A549 (cell line): ENCODE measurements around the gene OR52N2.

ENCODE experiments used
- FOSL2 ChIP-seq, 2 experiments: fragments of 450-650 bp in 1 of 2; fragments of >200 bp in 1 of 2; sonication (Bioruptor Twin) in 1 of 2; formaldehyde crosslinking; IDR thresholded peaks; 2 replicates each; pipeline versions ENCODE4 v1.5.0 to v1.6.1; 2016 to 2020; ENCODE audit warnings: mild to moderate bottlenecking in 1 of 2, moderate library complexity in 1 of 2
- GATA3 ChIP-seq: IDR thresholded peaks from 2 replicates; pipeline ENCODE4 v1.6.1; 2012; ENCODE audit warnings: borderline replicate concordance
- HOXB13 ChIP-seq: fragments of 250-450 bp; sonication (Bioruptor Pico); IDR thresholded peaks from 2 replicates; pipeline ENCODE4 v1.5.0; 2020; ENCODE audit warnings: low read depth, mild to moderate bottlenecking, moderate library complexity
- KDM1A ChIP-seq: fragments of 200-600 bp; sonication (generic); IDR thresholded peaks from 2 replicates; pipeline ENCODE4 v1.6.1; 2016; ENCODE audit warnings: low read depth, mild to moderate bottlenecking
- MYC ChIP-seq: IDR thresholded peaks from 2 replicates; pipeline ENCODE4 v1.6.1; 2012; ENCODE audit warnings: mild to moderate bottlenecking, inconsistent platforms, low read length, improper control_type of control experiment, borderline replicate concordance
- POLR2A ChIP-seq: IDR thresholded peaks from 2 replicates; pipeline ENCODE4 v1.6.1; 2012; ENCODE audit warnings: mild to moderate bottlenecking, low read length
- RAD21 ChIP-seq, 2 experiments: fragments of >200 bp in 1 of 2; sonication (Bioruptor Twin) in 1 of 2; formaldehyde crosslinking in 1 of 2; IDR thresholded peaks in 1 of 2; conservative IDR thresholded peaks in 1 of 2; 2 replicates in 1 of 2; 3 replicates in 1 of 2; pipeline ENCODE4 v1.6.1; 2012 to 2018; ENCODE audit warnings: inconsistent platforms in 1 of 2
- ZFP36 ChIP-seq: fragments of 450-650 bp; IDR thresholded peaks from 2 replicates; pipeline ENCODE4 v1.6.1; 2014; ENCODE audit warnings: borderline replicate concordance; ENCODE audit not compliant: partially characterized antibody
- ZSCAN20 ChIP-seq: fragments of 250-450 bp; sonication (Bioruptor Pico); IDR thresholded peaks from 2 replicates; pipeline ENCODE4 v1.8.0; 2022; ENCODE audit warnings: mild to moderate bottlenecking, moderate library complexity
- TF ChIP-seq, protein P1 (sequence below): fragments of >200 bp; sonication (Bioruptor Twin); formaldehyde crosslinking; IDR thresholded peaks from 3 replicates; pipeline ENCODE4 v1.5.1; 2016
- TF ChIP-seq, protein P2 (sequence below): fragments of 450-650 bp; IDR thresholded peaks from 2 replicates; pipeline ENCODE4 v1.6.1; 2014; ENCODE audit warnings: antibody characterized with exemption
- TF ChIP-seq, protein P3 (sequence below): fragments of 150-350 bp; IDR thresholded peaks from 2 replicates; pipeline ENCODE4 v1.6.1; 2014; ENCODE audit warnings: low read depth, mild to moderate bottlenecking, low read length
- TF ChIP-seq, protein P4 (sequence below): fragments of >200 bp; sonication (Bioruptor Twin); formaldehyde crosslinking; IDR thresholded peaks from 3 replicates; pipeline ENCODE4 v1.6.1; 2016

DNA sequence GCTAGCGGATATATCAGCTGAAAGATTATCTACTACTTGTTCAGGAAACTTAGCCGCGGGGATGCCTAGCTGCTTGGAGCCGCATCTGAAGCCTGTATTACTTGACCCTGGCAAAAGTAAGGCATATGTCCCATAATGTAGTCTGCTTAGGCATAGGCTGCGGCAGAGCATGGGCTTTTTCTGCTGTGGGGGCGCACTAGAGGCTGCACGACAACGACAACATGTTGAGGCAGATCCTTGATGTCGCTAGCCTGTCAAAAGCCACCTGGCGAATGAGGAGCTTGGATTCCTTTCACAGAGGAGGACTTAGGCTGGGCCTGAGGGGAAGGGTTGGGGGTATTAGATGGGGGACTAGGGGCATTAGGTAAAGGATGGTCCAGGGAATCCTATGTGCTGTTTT, 1.1 kb upstream of the OR52N2 start:
- TF ChIP-seq, protein P1, sequence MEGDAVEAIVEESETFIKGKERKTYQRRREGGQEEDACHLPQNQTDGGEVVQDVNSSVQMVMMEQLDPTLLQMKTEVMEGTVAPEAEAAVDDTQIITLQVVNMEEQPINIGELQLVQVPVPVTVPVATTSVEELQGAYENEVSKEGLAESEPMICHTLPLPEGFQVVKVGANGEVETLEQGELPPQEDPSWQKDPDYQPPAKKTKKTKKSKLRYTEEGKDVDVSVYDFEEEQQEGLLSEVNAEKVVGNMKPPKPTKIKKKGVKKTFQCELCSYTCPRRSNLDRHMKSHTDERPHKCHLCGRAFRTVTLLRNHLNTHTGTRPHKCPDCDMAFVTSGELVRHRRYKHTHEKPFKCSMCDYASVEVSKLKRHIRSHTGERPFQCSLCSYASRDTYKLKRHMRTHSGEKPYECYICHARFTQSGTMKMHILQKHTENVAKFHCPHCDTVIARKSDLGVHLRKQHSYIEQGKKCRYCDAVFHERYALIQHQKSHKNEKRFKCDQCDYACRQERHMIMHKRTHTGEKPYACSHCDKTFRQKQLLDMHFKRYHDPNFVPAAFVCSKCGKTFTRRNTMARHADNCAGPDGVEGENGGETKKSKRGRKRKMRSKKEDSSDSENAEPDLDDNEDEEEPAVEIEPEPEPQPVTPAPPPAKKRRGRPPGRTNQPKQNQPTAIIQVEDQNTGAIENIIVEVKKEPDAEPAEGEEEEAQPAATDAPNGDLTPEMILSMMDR: no peak
- TF ChIP-seq FOSL2 (IDR thresholded peaks at IDR 0.05): no peak
- TF ChIP-seq FOSL2 (CRISPR knock-in tag; IDR thresholded peaks at IDR 0.05): no peak
- no peak for TF ChIP-seq POLR2A
- TF ChIP-seq KDM1A: no peak
- TF ChIP-seq, protein P2, sequence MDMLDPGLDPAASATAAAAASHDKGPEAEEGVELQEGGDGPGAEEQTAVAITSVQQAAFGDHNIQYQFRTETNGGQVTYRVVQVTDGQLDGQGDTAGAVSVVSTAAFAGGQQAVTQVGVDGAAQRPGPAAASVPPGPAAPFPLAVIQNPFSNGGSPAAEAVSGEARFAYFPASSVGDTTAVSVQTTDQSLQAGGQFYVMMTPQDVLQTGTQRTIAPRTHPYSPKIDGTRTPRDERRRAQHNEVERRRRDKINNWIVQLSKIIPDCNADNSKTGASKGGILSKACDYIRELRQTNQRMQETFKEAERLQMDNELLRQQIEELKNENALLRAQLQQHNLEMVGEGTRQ: no peak
- TF ChIP-seq RAD21 (conservative IDR thresholded peaks at IDR 0.05 in 1 of 2, IDR thresholded peaks at IDR 0.05 in 1 of 2): no peak
- TF ChIP-seq ZSCAN20: no peak
- TF ChIP-seq ZFP36: no peak
- no peak for TF ChIP-seq MYC
- no peak for TF ChIP-seq HOXB13
- TF ChIP-seq, protein P3, sequence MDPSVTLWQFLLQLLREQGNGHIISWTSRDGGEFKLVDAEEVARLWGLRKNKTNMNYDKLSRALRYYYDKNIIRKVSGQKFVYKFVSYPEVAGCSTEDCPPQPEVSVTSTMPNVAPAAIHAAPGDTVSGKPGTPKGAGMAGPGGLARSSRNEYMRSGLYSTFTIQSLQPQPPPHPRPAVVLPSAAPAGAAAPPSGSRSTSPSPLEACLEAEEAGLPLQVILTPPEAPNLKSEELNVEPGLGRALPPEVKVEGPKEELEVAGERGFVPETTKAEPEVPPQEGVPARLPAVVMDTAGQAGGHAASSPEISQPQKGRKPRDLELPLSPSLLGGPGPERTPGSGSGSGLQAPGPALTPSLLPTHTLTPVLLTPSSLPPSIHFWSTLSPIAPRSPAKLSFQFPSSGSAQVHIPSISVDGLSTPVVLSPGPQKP: no peak
- TF ChIP-seq GATA3: no peak
- TF ChIP-seq, protein P4, sequence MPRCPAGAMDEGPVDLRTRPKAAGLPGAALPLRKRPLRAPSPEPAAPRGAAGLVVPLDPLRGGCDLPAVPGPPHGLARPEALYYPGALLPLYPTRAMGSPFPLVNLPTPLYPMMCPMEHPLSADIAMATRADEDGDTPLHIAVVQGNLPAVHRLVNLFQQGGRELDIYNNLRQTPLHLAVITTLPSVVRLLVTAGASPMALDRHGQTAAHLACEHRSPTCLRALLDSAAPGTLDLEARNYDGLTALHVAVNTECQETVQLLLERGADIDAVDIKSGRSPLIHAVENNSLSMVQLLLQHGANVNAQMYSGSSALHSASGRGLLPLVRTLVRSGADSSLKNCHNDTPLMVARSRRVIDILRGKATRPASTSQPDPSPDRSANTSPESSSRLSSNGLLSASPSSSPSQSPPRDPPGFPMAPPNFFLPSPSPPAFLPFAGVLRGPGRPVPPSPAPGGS: no peak
